ENCODE data around the gene OR8G1. TPM values are rescaled to one million over a fixed set of nuclear protein-coding genes. Genes with fewer than 3 reads are reported as not detected.

Gene OR8G1
- total and polyA plus RNA-seq, 2 of the 8 experiments (the other 6 are each of a cell fraction or from before 2014, with no cell fraction given), result not detected

DNA sequence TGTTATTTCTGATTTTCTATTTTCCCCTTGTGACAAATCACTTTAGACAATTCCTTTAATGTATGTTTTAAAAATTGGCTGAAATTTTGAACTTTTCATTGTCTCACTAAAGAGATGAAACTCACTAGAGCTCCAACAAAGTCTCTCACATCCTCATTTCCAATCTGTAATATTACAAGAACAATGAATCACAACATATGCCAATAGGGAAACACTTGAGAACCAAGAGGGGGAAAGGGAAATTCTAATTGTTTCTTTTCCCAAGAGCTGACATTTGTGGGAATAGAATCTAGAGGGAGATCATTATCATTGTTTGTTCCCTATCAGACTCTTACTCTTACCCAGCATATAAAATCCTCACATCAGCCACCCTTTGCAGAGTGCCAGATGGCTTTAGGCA lies 29.6 kb upstream of the OR8G1 start (continued):
- TF ChIP-seq FOSL1 (IDR thresholded peaks at IDR 0.05; ENCODE audit: insufficient read depth, low read depth, low read length) (no peak), JUND (IDR thresholded peaks at IDR 0.05; ENCODE audit: low read length) (no peak), GABPA (IDR thresholded peaks at IDR 0.05; ENCODE audit: borderline replicate concordance, insufficient read depth, low read length) (no peak)

Measured in H1 (cell line).